WTC11 (cell line): ENCODE measurements around the gene CLCA1. TPM values are rescaled to one million over a fixed set of nuclear protein-coding genes. Genes with fewer than 3 reads are reported as not detected.

Experiments used
- ATAC-seq: fragments of 200-7000 bp; cut with Tn5 transposase; 2 replicates; pipeline ENCODE4 v1.10.0; 2021; ENCODE audit warnings: mild to moderate bottlenecking, moderate library complexity
- CTCF ChIA-PET: fragments of 300-600 bp; sonication (Branson Sonifier 250); formaldehyde crosslinking; loops from one replicate; lab custom pipeline; 2021; ENCODE audit warnings: antibody characterized with exemption; lab: Charles Lee
- POLR2A ChIA-PET: fragments of 350-600 bp; sonication (Branson Sonifier 250); formaldehyde crosslinking; loops from one replicate; lab custom pipeline; 2021; ENCODE audit warnings: antibody characterized with exemption; lab: Charles Lee
- DNase-seq: peaks from one replicate; pipeline ENCODE4 v3.0.0; 2021; ENCODE audit warnings: low spot score
- H3K27ac Mint-ChIP-seq: 2 replicates; pipeline ENCODE4 v1.8.0; 2021; ENCODE audit warnings: mixed read lengths
- H3K27me3 Mint-ChIP-seq: 2 replicates; pipeline ENCODE4 v1.8.0; 2021; ENCODE audit warnings: low read depth, mild to moderate bottlenecking, moderate library complexity, mixed read lengths
- H3K36me3 Mint-ChIP-seq: 2 replicates; pipeline ENCODE4 v1.8.0; 2021; ENCODE audit warnings: mixed read lengths
- H3K4me1 Mint-ChIP-seq: 2 replicates; pipeline ENCODE4 v1.8.0; 2022; ENCODE audit warnings: mixed read lengths
- H3K4me3 Mint-ChIP-seq: 2 replicates; pipeline ENCODE4 v1.8.0; 2021; ENCODE audit warnings: mild to moderate bottlenecking, moderate library complexity, mixed read lengths
- H3K9me3 Mint-ChIP-seq: 2 replicates; pipeline ENCODE4 v1.8.0; 2021; ENCODE audit warnings: mixed read lengths
- CDX4 ChIP-seq: fragments of 250-450 bp; sonication (Bioruptor Pico); IDR thresholded peaks from 2 replicates; pipeline ENCODE4 v1.9.0; 2021; ENCODE audit warnings: moderate library complexity, mild to moderate bottlenecking, inconsistent platforms, borderline replicate concordance
- E2F4 ChIP-seq: sonication (generic); formaldehyde crosslinking; IDR thresholded peaks from 2 replicates; pipeline ENCODE4 v1.8.1; 2022; ENCODE audit warnings: low read depth, mild to moderate bottlenecking, moderate library complexity, missing genetic modification reagents, borderline replicate concordance
- GTF2I ChIP-seq: fragments of 250-450 bp; sonication (Bioruptor Pico); conservative IDR thresholded peaks from 2 replicates; pipeline ENCODE4 v1.4.0; 2021; ENCODE audit warnings: mild to moderate bottlenecking
- HMGXB4 ChIP-seq: sonication (generic); formaldehyde crosslinking; IDR thresholded peaks from 2 replicates; pipeline ENCODE4 v1.8.1; 2023; ENCODE audit warnings: mild to moderate bottlenecking, moderate library complexity, missing genetic modification reagents
- JUN ChIP-seq: sonication (generic); formaldehyde crosslinking; IDR thresholded peaks from 2 replicates; pipeline ENCODE4 v1.8.0; 2023; ENCODE audit warnings: mild to moderate bottlenecking, missing genetic modification reagents
- NFATC4 ChIP-seq: fragments of 250-450 bp; sonication (Bioruptor Pico); IDR thresholded peaks from 2 replicates; pipeline ENCODE4 v1.9.0; 2021; ENCODE audit warnings: mild to moderate bottlenecking
- PREB ChIP-seq: sonication (generic); formaldehyde crosslinking; IDR thresholded peaks from 2 replicates; pipeline ENCODE4 v1.8.1; 2022; ENCODE audit warnings: mild to moderate bottlenecking, missing genetic modification reagents, moderate library complexity, borderline replicate concordance
- RORB ChIP-seq: fragments of 250-450 bp; sonication (Bioruptor Pico); IDR thresholded peaks from 2 replicates; pipeline ENCODE4 v1.9.0; 2021; ENCODE audit warnings: mild to moderate bottlenecking
- SMAD3 ChIP-seq: sonication (generic); formaldehyde crosslinking; IDR thresholded peaks from 2 replicates; pipeline ENCODE4 v1.8.0; 2022; ENCODE audit warnings: missing genetic modification reagents, mild to moderate bottlenecking, borderline replicate concordance
- TP53 ChIP-seq: sonication (generic); formaldehyde crosslinking; IDR thresholded peaks from 2 replicates; pipeline ENCODE4 v1.8.1; 2023; ENCODE audit warnings: mild to moderate bottlenecking, missing genetic modification reagents
- USF1 ChIP-seq: sonication (generic); formaldehyde crosslinking; IDR thresholded peaks from 2 replicates; pipeline ENCODE4 v1.8.0; 2022; ENCODE audit warnings: mild to moderate bottlenecking, missing genetic modification reagents
- ZNF121 ChIP-seq: sonication (generic); formaldehyde crosslinking; IDR thresholded peaks from 2 replicates; pipeline ENCODE4 v1.8.0; 2023; ENCODE audit warnings: missing genetic modification reagents
- ZNF416 ChIP-seq: fragments of 250-450 bp; sonication (Bioruptor Pico); IDR thresholded peaks from 2 replicates; pipeline ENCODE4 v1.9.0; 2021; ENCODE audit warnings: mild to moderate bottlenecking, inconsistent platforms
- ZNF671 ChIP-seq: fragments of 250-450 bp; sonication (Bioruptor Pico); IDR thresholded peaks from 2 replicates; pipeline ENCODE4 v1.8.0; 2021; ENCODE audit warnings: mild to moderate bottlenecking
- total RNA-seq: library from RNA; stranded (reverse); gene quantifications from 3 replicates; pipeline ENCODE4 v1.2.3, GENCODE V29; 2021
- TF ChIP-seq, protein P1 (sequence below): sonication (generic); formaldehyde crosslinking; IDR thresholded peaks from 2 replicates; pipeline ENCODE4 v1.8.1; 2023; ENCODE audit warnings: mild to moderate bottlenecking, missing genetic modification reagents, borderline replicate concordance
- TF ChIP-seq, protein P2 (sequence below): sonication (generic); formaldehyde crosslinking; IDR thresholded peaks from 2 replicates; pipeline ENCODE4 v1.8.1; 2022; ENCODE audit warnings: missing genetic modification reagents, borderline replicate concordance

CLCA1 gene
- total RNA-seq, 1 experiment from 2014 or later = 0.11 TPM

DNA sequence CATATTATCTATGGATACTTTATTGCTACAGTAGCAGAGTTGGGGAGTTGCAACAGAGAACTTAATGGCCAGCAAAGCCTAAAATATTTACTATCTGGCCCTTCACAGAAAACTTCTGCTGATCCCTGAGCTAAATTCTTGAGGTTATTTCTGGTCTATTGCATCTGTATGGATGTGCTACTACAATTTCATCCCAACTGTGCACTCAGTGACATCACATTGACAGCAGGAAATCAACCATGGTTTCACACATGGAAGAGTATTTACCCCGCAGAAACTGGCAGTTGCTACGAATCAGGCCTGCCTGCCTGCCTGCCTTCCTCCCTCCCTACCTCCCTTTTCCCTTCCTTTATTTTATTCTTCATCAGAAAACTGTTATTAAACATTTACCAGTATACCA is 32.7 kb upstream of the CLCA1 start (continued):
- TF ChIP-seq, protein P1, sequence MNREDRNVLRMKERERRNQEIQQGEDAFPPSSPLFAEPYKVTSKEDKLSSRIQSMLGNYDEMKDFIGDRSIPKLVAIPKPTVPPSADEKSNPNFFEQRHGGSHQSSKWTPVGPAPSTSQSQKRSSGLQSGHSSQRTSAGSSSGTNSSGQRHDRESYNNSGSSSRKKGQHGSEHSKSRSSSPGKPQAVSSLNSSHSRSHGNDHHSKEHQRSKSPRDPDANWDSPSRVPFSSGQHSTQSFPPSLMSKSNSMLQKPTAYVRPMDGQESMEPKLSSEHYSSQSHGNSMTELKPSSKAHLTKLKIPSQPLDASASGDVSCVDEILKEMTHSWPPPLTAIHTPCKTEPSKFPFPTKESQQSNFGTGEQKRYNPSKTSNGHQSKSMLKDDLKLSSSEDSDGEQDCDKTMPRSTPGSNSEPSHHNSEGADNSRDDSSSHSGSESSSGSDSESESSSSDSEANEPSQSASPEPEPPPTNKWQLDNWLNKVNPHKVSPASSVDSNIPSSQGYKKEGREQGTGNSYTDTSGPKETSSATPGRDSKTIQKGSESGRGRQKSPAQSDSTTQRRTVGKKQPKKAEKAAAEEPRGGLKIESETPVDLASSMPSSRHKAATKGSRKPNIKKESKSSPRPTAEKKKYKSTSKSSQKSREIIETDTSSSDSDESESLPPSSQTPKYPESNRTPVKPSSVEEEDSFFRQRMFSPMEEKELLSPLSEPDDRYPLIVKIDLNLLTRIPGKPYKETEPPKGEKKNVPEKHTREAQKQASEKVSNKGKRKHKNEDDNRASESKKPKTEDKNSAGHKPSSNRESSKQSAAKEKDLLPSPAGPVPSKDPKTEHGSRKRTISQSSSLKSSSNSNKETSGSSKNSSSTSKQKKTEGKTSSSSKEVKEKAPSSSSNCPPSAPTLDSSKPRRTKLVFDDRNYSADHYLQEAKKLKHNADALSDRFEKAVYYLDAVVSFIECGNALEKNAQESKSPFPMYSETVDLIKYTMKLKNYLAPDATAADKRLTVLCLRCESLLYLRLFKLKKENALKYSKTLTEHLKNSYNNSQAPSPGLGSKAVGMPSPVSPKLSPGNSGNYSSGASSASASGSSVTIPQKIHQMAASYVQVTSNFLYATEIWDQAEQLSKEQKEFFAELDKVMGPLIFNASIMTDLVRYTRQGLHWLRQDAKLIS (CRISPR knock-in tag) = no peak
- TF ChIP-seq HMGXB4 = no peak
- no peak for TF ChIP-seq CDX4
- TF ChIP-seq GTF2I = no peak
- no peak for TF ChIP-seq NFATC4 (CRISPR knock-in tag)
- TF ChIP-seq, protein P2, sequence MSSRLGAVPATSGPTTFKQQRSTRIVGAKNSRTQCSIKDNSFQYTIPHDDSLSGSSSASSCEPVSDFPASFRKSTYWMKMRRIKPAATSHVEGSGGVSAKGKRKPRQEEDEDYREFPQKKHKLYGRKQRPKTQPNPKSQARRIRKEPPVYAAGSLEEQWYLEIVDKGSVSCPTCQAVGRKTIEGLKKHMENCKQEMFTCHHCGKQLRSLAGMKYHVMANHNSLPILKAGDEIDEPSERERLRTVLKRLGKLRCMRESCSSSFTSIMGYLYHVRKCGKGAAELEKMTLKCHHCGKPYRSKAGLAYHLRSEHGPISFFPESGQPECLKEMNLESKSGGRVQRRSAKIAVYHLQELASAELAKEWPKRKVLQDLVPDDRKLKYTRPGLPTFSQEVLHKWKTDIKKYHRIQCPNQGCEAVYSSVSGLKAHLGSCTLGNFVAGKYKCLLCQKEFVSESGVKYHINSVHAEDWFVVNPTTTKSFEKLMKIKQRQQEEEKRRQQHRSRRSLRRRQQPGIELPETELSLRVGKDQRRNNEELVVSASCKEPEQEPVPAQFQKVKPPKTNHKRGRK (CRISPR knock-in tag) = no peak
- TF ChIP-seq, all 79 proteins: peak for 0

- DNase-seq (no peak), ATAC-seq (no peak)
- Mint-ChIP-seq H3K27ac (no peak overlapping the region), H3K27me3 (no peaks in the 10 kb centered on the region), H3K36me3 (no peaks in the 10 kb centered on the region), H3K9me3 (no peaks in the 10 kb centered on the region), H3K4me3 (no peak overlapping the region), H3K4me1 (no peaks in the 10 kb centered on the region)
- TF ChIP-seq ZNF416 = no peak
- no peak for TF ChIP-seq ZNF121 (CRISPR knock-in tag)
- no peak for TF ChIP-seq PREB (CRISPR knock-in tag)
- no peak for TF ChIP-seq TP53 (CRISPR knock-in tag)
- no peak for TF ChIP-seq RORB (CRISPR knock-in tag)
- TF ChIP-seq JUN (CRISPR knock-in tag) = no peak
- TF ChIP-seq E2F4 = no peak
- TF ChIP-seq USF1 (CRISPR knock-in tag) = no peak
- no peak for TF ChIP-seq SMAD3 (CRISPR knock-in tag)
- TF ChIP-seq ZNF671 (CRISPR knock-in tag) = no peak
- POLR2A ChIA-PET = interaction anchor here (0.6 kb wide), 1 partner anchor 424 kb away, joined by 4 read pairs; no protein-coding TSS in a partner anchor
- CTCF ChIA-PET = interaction anchor here (0.6 kb wide), 1 partner anchor 208 kb away, joined by 3 read pairs; no protein-coding TSS in a partner anchor
Measured at GRCh38 chr1:86441581-86441980, 27.1 kb upstream of the CLCA1 start.
